Neutrophil (primary cell): ENCODE measurements around the gene EXD2.
"Not testable (repeated sequence)": the region's sequence is repeated elsewhere in the genome, so short reads cannot be mapped to it uniquely, and the experiment has no call there.

Source experiments
- H3K27ac ChIP-seq: fragments of 200-600 bp; sonication (generic); 2 replicates; pipeline ENCODE4 v1.5.1; 2016; ENCODE audit warnings: mild to moderate bottlenecking, moderate library complexity
- H3K27me3 ChIP-seq: fragments of 200-600 bp; sonication (generic); 2 replicates; pipeline ENCODE4 v1.6.0; 2016; ENCODE audit warnings: mild to moderate bottlenecking
- H3K36me3 ChIP-seq: fragments of 200-600 bp; sonication (generic); 2 replicates; pipeline ENCODE4 v1.5.1; 2017
- H3K4me1 ChIP-seq, 2 experiments: fragments of 200-600 bp in 1 of 2; sonication (generic) in 1 of 2; 1 replicate in 1 of 2; 2 replicates in 1 of 2; pipeline versions ENCODE4 v1.5.1 to v1.6.1; 2013 to 2016; ENCODE audit warnings: low read depth in 1 of 2, low read length in 1 of 2, mild to moderate bottlenecking in 1 of 2, moderate library complexity in 1 of 2; ENCODE audit not compliant: control insufficient read depth in 1 of 2, insufficient read depth in 1 of 2
- H3K4me3 ChIP-seq, 2 experiments: fragments of 200-600 bp in 1 of 2; sonication (generic) in 1 of 2; 1 replicate in 1 of 2; 2 replicates in 1 of 2; pipeline ENCODE4 v1.5.1; 2013 to 2016; ENCODE audit warnings: low read depth in 1 of 2, low read length in 1 of 2, mild to moderate bottlenecking in 1 of 2, moderate library complexity in 1 of 2
- H3K9me3 ChIP-seq: fragments of 200-600 bp; sonication (generic); 2 replicates; pipeline ENCODE4 v1.5.1; 2016
- TF ChIP-seq, protein P1 (sequence below): fragments of 200-600 bp; sonication (generic); IDR thresholded peaks from 2 replicates; pipeline ENCODE4 v1.5.1; 2016; ENCODE audit warnings: antibody characterized with exemption

Gene EXD2

DNA sequence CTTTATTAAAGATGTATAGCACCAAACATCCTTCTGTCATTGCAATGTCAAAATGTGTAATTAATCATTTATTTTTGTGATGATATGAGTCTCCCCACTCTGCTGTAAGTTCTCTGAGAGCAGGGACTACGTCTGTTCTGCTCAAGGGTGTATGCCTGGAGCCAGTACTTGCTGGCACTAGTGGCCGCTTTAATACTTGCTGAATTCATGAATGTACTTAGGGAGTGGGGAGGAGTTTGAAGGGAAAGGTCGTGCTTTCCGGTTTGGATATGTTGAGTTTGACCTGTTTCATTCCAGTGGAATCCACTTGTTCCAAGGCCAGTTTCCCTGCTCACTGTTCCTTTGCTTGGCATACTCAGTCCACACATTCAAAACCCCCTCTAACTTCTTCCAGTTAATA, 36.5 kb upstream of the EXD2 start:
- Histone ChIP-seq H3K27ac (no peak overlapping the region), H3K4me3 (no peak overlapping the region), H3K9me3 (no peaks in the 10 kb centered on the region), H3K36me3 (no peaks in the 10 kb centered on the region), H3K27me3 (peaks cover 66% of the 10 kb centered on the region), H3K4me1 (peaks cover 18 to 19% of the 10 kb centered on the region in 2 experiments)
- TF ChIP-seq, protein P1, sequence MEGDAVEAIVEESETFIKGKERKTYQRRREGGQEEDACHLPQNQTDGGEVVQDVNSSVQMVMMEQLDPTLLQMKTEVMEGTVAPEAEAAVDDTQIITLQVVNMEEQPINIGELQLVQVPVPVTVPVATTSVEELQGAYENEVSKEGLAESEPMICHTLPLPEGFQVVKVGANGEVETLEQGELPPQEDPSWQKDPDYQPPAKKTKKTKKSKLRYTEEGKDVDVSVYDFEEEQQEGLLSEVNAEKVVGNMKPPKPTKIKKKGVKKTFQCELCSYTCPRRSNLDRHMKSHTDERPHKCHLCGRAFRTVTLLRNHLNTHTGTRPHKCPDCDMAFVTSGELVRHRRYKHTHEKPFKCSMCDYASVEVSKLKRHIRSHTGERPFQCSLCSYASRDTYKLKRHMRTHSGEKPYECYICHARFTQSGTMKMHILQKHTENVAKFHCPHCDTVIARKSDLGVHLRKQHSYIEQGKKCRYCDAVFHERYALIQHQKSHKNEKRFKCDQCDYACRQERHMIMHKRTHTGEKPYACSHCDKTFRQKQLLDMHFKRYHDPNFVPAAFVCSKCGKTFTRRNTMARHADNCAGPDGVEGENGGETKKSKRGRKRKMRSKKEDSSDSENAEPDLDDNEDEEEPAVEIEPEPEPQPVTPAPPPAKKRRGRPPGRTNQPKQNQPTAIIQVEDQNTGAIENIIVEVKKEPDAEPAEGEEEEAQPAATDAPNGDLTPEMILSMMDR: no peak

DNA sequence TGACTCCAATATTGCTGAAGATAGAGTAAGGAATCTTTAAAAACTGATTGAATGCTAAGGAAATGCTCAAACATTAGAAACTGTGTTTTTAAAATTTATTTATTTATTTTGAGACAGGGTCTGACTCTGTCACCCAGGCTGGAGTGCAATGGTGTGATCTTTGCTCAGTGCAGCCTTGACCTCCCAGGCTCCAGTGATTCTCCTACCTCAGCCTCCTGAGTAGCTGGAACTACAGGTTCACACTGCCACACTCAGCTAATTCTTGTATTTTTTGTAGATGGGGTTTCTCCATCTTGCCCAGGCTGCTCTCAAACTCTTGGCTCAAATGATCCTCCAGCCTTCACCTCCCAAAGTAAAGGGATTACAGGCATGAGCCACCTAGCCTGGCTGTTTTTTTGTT, 35.1 kb upstream of the EXD2 start:
- H3K4me3 ChIP-seq: no peak overlapping the region
- peaks cover 81% of the 10 kb centered on the region for H3K27me3 ChIP-seq
- H3K27ac ChIP-seq: no peak overlapping the region
- H3K36me3 ChIP-seq: no peaks in the 10 kb centered on the region
- TF ChIP-seq, protein P1: no peak
- no peaks in the 10 kb centered on the region for H3K9me3 ChIP-seq
- peaks cover 11 to 13% of the 10 kb centered on the region in 2 experiments for H3K4me1 ChIP-seq

DNA sequence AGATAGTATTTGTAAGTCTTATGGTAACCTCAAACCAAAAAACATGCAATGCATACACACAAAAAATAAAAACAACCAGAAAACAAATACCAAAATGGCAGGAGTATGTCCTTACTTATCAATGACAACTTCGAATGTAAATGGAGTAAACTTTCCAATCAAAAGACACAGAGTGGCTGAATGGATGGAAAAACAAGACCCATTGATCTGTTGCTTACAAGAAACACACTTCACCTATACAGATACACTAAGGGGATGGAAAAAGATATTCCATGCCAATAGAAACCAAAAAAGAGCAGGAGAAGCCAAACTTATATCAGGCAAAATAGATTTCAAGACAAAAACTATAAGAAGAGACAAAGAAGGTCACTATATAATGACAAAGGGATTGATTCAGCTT, 29.7 kb upstream of the EXD2 start:
- H3K27me3 ChIP-seq: peaks cover 76% of the 10 kb centered on the region

GRCh38 chr14:69165787-69166186, 25.5 kb upstream of the EXD2 start:
- not testable (repeated sequence) for H3K27ac ChIP-seq, H3K4me1 ChIP-seq, H3K36me3 ChIP-seq, H3K9me3 ChIP-seq, H3K4me3 ChIP-seq
- peaks cover 35% of the 10 kb centered on the region for H3K27me3 ChIP-seq

More for the DNA sequence above, 29.7 kb upstream of the EXD2 start:
- no peaks in the 10 kb centered on the region for H3K4me1 ChIP-seq
- H3K27ac ChIP-seq: no peak overlapping the region
- no peaks in the 10 kb centered on the region for H3K9me3 ChIP-seq
- TF ChIP-seq, protein P1: no peak
- H3K4me3 ChIP-seq: no peak overlapping the region
- H3K36me3 ChIP-seq: no peaks in the 10 kb centered on the region

DNA sequence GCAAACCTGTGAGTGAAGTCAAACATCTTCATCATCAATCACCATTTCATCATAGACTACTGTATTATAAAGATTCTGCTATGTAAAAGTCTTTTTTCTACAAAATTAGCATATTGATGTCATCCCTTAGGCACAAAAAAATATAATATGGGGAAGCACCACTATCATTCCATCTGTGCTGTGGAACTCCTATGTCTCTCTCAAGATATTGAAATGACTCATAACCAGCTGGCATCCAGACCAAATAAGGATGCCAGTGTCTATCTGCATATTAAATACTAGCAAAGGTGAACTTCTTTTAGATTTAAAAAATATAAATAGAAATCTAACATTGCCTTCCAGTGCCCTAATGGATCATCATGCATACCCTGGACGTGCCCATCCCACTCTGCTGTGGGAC, 20.5 kb upstream of the EXD2 start:
- no peak overlapping the region for H3K27ac ChIP-seq
- H3K4me1 ChIP-seq: no peaks in the 10 kb centered on the region
- H3K36me3 ChIP-seq: no peaks in the 10 kb centered on the region
- no peaks in the 10 kb centered on the region for H3K27me3 ChIP-seq
- no peak overlapping the region for H3K4me3 ChIP-seq
- no peaks in the 10 kb centered on the region for H3K9me3 ChIP-seq
- TF ChIP-seq, protein P1: no peak

DNA sequence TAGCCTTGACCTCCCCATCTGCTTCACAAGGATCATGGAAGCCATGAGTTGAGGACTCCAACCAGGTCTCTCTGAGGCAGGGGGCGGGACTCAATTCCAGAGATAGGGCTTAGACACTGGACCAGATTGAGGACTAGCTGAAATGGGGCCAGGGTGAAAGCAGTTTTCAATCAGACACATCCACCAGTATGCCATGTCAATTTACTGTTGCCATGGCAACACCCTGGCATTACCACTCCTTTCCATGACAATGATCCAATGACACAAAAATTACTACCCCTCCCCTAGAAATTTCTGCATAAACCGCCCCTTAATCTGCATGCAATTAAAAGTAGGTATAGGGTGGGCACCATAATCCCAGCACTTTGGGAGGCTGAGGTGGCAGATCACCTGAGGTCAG, 19.7 kb upstream of the EXD2 start:
- Histone ChIP-seq H3K9me3 (no peaks in the 10 kb centered on the region), H3K4me3 (no peak overlapping the region), H3K36me3 (no peaks in the 10 kb centered on the region), H3K4me1 (no peaks in the 10 kb centered on the region), H3K27ac (no peak overlapping the region), H3K27me3 (peaks cover 3% of the 10 kb centered on the region)
- TF ChIP-seq, protein P1: no peak
